HG03039 (cell line): ENCODE measurements around the gene MTA1.

Experiments used
- ATAC-seq: cut with Tn5 transposase; IDR thresholded peaks from one replicate; pipeline ENCODE4 v1.9.1; 2021; ENCODE audit warnings: mild to moderate bottlenecking, moderate library complexity; ENCODE audit not compliant: unreplicated experiment

The MTA1 gene

DNA sequence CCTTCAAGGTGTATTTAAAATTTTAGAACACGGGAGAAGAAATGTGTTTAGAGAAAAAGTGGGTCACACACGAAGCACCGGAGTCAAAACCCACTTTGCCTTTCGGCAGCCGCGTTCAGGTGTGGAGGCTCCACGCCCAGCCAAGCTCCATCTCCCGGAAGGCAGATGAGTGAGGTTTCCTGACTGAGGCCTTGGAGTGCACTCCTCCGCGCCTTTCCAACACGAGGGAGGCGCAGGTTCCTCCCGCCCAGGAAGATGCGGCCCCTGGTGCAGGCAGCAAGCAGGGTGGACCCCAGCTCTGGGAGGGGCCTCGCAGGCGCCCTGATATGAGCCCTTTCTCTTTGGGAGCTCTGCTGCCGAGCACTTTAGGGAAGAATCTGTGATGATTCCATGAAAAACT is 22.5 kb downstream of the MTA1 start:
- ATAC-seq: no peak

DNA sequence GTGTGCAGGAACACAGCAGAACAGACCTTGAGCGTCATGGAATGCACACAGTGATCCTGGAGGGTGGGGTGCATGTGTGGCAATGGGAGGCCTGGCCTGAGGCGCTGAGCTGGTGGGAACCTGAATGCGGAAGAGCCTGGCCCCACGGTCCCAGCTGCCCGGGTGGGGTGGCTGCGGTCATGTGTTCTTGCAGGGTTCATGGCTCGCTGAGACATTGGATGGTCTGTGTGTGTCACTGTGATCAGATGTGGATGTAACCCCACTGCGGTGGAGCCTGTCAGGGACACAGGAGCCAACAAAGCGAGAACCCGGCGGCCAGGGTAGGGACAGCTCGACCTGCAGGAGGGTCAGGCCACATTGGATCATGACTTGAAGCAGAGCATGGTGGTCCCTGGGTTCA is 23.2 kb downstream of the MTA1 start:
- no peak for ATAC-seq

DNA sequence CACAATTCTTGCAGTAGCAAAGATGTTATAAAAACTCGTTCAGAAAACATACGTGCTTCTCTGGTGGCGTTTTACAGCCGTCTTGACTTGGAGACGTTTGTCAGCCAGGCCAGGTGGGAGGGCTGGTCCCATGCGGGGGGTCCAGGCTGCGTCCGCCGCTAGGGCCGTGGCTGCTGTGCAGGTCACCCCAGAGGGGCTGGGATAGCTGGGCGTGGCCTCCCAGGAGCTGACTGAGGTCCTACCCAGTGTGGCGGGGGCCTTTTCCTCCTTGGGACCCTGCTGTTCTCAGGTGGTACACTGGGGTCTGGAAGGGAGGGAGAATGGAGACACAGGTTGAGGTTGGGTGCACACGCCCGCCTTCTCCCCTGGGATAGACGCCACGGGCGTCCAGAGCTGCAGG is 25.2 kb downstream of the MTA1 start:
- ATAC-seq: no peak

DNA sequence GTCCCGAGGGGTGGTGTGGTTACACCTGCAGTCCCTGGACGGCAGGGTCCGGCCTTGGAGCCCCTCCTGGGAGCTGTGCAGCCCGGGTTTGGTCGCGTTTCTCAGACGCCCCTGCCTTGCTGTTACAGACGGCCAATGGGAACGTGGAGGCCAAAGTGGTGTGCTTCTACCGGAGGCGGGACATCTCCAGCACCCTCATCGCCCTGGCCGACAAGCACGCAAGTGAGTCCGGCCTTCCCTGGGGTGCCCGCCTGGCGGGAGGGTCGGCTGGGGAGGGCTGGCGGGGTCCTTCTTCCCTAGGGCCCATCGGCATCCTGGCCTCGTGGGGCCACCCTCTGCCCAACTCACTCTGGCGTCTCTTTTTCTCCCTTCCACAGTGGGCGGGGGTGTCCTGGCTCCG is 25.7 kb downstream of the MTA1 start:
- ATAC-seq: no peak

DNA sequence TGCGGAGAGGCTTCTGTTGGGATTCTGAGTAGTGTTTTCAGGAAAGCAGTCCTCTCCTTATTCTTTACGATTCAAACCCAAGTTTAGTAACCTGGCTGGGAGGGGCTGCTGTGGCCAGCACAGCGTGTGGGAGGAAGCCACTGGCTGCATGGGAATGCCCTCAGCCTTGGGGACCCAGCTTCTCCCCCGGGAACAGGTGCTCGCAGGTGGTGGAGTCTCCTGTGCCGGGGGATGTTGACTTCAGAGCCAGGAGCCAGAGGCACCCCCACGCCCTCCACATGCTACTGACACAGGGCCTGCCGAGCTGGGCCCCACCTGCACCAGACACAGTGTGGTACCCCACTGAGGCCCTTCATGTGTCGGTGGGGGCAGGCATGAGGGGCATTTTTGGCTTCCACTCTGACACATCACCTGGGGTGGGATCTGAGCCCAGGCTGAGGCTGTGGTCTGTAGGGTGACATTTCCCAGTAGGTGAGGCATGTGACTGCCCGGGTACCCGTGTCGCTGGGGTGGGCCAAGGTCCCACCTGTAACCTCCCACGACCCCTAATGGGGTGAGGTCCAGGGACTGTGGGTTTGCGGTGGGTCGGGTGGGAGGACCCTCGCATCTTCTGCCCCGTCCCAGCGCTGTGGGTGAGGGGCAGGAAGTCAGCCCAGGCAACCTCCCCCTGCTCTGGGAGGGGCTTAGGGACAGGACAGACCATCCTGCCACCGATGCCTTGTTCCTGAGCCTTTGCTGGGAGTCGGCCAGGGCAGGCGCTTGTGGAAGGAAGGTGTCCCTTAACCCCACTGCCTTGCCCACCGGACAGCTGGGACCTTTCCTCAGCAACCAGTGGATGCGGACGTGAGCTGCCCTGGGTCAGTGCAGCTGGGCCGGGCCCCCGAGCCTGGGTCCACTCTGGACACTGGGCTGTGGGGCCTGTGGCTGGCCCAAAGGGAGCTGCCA is 26.5 kb downstream of the MTA1 start:
- no peak for ATAC-seq

DNA sequence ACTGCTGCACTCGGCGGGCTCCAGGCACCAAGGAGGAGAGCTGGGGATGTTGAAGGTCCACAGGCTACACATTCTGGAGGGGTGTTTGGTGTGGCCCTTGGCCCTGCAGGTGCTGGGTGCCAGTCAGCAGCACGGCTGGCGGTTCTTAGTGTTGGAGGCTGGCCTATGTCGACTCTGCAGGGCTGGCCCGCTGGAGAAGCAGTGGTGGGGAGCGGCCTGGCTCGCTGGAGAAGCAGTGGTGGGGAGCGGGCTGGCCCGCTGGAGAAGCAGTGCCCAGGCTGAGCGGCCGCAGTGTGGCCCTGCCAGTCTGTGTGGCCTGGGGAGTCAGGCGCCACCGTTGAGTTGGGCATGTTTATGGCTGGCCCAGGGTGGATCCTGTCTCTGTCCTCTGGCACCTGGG is 27.3 kb downstream of the MTA1 start:
- no peak for ATAC-seq

DNA sequence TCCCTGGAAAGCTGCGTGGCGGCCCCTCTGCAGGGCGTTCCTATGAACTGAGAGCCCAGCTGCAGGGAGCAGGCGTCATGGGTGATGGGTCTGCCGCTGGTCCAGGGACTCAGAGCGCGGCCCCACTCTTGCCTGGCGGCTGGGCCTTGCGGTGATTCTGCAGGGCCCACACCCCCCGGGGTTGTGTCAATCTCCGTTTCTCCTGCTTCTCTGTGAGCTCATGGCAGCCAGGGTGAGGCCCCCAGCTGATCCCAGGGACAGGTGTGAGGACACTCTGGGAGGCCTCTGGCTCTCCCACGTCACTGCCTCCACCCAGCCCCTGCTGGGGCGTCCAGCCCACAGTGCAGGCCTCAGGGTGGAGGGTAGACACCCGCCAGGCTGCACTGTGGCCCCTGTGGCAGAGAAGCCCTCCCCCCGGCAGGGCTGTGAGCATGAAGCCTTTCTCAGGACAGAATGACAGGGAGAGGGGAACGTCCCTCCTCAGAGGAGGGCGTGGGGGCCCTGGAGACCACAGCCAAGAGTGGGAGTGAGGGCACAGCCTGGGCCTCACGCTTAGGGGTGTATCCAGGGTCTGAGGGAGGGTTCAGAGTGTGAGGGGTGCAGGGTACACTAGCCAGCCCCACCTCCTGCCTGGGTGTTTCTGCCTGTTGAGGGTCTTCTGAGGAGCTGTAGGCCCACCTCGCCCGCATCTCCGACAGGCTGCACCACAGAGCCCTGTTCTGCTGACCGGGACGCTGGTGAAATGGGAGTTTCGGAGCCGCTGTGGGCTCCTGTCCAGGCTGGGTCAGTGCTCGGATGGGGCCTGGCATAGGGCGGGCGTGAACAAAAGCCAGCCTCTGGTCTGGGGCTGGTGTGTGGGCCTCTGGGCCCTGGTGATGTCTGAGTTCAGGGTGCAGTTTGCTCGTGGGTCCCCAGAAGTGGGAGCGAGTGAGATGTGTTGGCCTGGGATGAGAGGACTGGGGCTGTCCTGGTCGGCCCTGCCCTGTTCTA is 28.3 kb downstream of the MTA1 start:
- ATAC-seq: no peak

DNA sequence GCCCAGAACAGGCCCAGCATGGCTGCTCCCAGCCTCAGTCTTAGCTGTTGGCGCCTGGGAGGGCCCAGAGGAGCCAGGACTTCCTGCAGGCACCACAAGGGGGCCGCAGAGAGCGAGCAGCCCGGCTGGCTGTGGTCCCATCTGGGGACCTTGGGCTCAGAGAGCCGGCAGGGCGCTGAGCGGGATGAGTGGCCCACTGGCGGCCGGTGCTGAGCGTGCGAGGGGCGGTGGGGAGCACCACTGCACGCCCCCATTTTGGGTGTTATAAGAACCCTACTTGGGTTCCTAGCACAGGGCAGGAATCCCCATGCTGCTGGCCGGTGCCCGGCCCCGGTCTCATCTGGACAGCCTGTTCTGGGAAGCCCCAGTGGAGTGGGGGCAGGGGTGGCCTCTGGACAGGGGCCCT is 29.1 kb downstream of the MTA1 start:
- ATAC-seq: no peak

DNA sequence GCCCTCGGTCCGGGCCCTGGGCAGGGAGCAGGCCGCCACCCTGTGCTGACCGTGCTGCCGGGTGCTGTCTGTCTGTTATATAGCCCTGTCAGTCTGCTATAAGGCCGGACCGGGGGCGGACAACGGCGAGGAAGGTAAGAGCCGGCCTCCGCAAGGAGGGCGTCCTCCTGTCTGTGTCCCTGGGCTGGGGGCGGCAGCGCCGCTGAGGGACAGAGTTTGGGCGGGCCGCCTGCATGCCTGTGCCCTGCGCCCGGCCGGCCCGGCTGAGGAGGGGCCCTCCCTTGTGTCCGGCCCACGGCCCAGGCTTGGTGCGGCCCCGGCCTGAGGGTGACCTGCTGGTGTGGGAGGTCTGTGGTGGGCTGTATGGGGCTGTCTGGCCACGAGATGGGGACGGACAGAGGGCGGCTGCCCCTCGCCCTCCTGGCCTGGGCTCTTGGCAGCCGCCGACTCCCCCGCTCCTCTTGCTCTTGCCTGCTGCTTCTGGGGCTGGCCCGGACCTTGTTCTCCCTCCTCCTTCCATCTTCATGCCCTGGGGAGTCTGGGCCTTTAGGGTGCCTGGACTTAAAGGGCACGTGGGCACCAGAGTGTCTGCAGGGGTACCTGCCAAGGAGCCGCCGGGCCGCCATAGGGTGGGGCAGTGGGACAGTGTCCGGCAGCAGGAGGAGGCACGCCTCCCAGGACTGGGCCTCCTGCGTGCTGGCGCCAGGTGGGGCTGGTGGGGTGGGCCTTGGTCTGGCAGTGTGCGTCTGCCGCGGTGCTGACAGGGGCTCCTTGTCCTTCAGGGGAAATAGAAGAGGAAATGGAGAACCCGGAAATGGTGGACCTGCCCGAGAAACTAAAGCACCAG is 29.9 kb downstream of the MTA1 start:
- ATAC-seq: no peak

DNA sequence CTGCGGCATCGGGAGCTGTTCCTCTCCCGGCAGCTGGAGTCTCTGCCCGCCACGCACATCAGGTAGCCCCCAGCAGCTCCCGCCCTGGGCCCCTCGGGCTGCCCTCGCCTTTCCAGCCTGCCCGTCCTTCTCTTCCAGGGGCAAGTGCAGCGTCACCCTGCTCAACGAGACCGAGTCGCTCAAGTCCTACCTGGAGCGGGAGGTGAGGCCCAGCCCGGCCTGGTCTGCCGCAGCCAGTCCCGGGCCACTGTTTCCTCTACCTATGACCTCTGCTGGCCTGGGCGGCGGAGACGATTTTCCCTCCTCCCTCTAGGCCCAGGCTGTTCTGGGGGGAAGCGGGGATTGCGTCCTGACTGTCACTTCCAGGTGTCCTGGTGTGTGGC is 30.5 kb downstream of the MTA1 start:
- no peak for ATAC-seq

DNA sequence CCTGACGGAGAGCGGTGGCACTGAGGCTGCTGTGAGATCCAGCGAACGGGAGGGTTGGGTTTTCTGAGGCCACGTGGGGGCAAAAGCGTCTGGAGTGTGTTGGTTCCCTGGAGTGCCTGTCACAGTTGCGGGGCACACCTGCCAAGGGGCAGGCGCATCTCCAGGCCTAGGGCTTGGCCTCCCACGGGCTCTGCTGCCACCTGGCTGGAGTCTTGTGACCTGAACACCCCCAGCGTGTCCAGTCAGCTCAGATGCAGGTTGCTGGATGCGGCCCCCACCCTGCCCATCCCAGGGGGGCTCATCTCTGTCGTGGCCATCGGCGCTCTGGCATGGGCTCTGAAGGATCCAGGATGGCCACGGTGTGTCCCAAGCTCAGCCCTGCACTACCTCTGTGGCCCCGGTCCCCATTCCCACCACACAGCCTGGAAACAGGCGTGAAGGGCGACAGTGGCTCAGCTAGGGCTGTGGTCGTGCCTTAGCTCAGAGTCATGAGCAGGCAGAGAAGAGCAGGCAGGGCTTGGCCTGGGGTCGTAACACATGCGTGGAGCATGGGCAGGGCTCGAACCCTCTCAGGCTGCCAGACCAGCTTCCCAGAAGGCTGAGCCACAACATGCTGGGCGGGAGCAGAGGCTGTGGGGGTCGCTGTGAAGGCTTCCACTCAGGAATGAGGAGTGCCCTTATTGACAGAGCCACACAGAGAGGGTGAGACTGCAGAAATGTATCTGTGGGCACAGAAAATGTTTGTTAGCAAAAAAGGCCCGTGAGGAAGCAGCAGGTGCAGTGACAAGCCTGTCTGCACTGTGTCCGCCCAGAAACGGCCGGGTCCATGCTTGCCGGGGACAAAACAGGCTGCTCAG is 31.5 kb downstream of the MTA1 start:
- no peak for ATAC-seq

DNA sequence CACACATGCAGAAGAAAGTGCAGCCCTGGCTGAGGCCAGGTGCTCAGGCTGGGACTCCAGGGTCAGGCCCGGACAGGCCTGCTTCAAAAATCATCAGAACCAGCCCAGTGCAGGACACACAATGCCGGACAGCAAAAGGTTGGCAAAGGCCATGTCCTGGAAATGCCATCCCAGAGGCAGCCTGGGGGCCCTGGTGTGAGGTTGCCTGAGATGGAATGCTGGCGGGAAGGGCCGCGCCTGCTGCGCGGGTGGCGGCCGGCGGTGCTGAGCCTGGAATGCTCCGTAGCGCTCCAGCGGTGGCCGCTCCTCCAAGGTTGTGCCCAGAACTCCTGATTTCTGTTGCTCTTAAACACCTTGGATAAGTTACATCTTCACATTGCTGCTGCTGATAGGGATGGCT is 33.3 kb downstream of the MTA1 start:
- no peak for ATAC-seq

DNA sequence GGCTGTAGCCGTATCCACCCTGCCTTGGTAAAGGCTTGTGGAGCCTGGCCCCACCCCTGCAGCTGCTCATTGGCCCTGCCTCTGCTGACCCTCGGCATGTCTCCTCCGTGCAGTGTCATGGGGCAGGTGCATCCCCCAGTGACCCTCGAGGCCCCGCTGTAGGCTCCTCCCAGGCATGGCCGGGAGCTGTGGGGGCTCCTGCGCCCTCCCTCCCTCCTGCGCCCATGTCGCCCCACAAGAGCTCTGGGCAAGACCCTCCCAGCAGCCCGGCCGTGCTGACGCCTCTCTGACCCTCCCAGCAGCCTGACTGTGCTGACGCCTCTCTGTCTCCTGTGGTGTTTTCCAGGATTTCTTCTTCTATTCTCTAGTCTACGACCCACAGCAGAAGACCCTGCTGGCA is 34.2 kb downstream of the MTA1 start:
- ATAC-seq: no peak

DNA sequence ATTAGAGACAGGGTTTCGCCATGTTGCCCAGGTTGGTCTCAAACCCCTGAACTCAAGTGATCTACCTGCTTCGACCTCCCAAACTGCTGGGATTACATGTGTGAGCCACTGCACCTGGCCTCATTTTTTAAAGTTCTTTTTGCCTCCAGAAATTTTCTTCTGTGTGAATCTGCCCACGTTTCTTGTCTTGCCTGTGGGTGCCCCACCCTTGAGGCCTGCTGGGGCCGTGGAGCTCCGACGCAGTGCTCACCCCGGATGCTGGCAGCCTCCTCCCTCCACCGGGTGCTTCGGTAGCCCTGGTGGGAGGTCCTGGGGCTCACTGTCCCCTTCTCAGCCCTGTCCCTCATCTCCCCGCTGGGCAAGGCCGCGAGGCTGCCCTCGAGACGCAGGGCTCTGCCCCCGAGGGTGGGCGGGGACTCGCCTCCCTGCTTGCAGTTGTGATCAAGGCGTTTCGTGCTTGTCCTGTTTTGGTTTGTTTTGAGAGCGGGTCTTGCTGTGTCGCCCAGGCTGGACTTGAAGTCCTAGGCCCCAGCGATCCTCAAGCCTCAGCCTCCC is 35.5 kb downstream of the MTA1 start:
- no peak for ATAC-seq

DNA sequence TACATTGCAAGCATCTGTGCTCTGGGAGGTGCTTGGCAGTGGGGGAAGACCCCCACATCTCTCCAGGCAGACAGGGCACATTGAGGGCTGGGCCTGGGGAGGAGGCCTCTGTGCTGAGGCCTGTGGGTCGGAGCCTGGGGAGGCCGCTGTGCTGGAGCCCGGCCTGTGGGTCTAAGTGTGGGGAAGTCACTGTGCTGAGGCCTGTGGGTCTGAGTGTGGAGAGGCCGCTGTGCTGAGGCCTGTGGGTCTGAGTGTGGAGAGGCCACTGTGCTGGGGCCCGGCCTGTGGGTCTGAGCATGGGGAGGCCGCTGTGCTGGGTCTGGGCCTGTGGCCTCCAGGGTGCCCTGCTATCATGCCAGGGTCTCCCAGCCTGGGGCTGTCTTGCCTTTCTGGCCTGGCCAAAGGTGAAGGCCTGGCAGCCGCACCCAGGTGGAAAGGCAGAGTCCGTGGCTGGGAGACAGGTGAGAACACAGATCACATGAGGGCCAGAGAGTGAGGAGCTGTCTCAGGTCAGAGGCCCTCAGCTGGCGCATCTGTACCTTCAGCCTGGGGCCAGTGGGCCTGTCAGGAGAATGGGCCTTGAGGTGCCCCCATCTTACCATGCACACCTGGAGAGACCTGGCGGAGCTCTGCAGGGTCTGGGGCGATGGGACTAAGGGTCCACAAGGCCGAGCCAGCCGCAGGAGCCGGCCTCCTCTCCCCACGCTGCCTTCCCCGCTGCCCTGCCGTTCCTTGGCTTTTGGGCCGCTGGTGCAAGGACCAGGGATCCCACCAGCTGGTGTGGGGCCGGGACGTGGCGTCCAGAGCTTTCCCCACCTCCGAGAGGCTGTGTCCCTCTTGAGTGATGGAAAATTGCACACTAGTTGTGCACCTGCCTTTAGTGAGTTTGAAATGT is 36.4 kb downstream of the MTA1 start:
- ATAC-seq: no peak

DNA sequence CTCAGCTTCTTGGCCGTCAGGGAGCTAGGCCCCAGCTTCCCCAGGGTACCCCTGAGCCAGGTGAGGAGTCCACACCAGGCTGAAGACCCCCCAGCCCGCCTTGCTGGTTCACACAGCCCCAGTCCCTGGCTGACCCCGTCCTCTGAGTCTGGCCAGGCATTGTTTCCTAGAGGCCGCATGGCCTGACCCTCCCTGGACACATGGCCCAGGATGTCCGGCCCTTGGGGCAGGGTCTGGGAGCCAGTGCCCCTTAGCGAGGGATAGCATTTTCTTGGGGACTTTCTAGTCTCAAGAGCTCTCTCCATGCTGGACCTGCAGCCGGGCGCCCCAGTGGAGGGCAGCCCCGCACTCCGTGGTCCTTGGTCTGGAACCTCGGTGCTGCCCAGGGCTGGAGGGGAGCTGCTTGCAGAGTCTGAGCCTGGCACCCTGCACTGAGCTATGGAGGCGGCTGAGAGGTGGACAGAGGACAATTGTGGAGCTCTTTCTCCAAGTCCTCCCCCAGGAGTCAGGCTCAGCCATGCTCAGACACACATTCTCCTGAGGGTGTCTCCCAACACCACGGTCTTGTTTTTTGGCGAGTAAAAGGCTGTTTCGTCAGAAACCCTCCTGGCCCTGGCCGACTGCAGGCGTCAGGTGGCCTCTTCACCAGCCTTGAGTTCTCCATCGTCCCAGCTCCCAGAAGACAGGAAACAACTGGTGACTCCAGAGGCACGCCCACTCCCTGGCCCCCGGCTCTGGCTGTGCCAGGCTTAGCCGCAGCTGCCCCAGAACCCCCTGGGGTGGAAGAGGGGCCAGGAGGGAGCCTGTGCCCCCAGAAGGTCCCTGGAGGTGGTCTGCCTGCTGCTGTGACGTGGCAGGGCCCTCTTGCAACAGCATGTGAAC is 37.4 kb downstream of the MTA1 start:
- ATAC-seq: no peak

DNA sequence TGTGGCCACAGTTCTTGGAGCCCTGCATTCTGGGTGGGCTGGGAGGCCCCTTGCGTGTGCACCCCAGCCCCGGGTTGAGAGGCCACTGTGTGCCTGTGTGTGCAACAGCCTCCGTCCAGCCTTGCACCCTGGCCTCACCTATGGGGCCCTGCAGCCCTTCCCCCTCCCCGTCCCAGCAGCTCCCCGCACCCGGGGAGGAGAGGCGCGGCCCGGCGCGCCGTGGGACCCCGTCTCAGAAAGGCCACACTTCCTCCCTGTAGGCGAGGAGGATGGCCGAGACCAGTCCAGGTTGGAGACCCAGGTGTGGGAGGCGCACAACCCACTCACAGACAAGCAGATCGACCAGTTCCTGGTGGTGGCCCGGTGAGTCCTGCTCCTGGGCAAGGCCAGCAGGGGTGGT is 38.4 kb downstream of the MTA1 start:
- ATAC-seq: no peak

DNA sequence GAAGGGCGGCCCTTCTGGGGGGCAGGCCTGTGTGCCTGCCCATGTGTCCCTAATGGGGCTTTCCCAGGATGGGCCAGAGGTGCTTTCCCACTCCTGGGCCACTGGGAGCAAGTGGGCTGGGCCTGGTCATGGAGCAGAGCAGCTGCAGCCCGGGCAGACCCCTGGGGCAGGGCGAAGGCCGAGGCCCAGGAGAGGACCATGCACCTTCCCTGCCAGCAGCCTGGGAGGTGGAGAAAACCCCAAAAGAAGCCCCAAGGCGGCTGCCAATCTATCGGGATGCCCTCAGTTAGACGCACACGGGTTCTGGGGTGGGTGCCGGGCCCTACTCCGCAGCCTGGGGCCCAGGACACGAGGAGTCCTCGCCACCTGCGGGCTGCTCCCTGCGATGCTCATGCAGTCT is 38.9 kb downstream of the MTA1 start:
- no peak for ATAC-seq
